Pancreas (tissue), 10 donors: ENCODE measurements around the gene IGFBP5. TPM values are rescaled to one million over a fixed set of nuclear protein-coding genes. Genes with fewer than 3 reads are reported as not detected.

ENCODE experiments used
- ATAC-seq, 4 donors: fragments of 200-7000 bp; cut with Tn5 transposase; one replicate each; pipeline versions ENCODE4 v1.8.0 to v1.9.1; 2020; ENCODE audit warnings: mild to moderate bottlenecking in 4 of 4, moderate library complexity in 4 of 4
- DNase-seq, 6 donors: peaks; one replicate each; pipeline ENCODE4 v3.0.0-alpha.2; 2020
- FAIRE-seq: peaks from 2 replicates; lab custom pipeline; 2012; peaks lifted over from hg19 to GRCh38; lab: Jason Lieb, UNC
- H3K27ac ChIP-seq, 4 donors: fragments of 200-600 bp; sonication (generic); 1 replicate in 3 of 4; 2 replicates in 1 of 4; pipeline versions ENCODE4 v1.5.0 to v1.8.0; 2020
- H3K27me3 ChIP-seq, 4 donors: fragments of 200-600 bp; one replicate each; pipeline ENCODE4 v1.8.0; 2021
- H3K36me3 ChIP-seq, 3 donors: fragments of 200-600 bp; sonication (generic) in 1 of 3; one replicate each; pipeline versions ENCODE4 v1.5.0 to v1.8.0; 2020 to 2021
- H3K4me1 ChIP-seq, 3 donors: fragments of 200-600 bp; one replicate each; pipeline ENCODE4 v1.8.0; 2021
- H3K4me3 ChIP-seq, 4 donors: fragments of 200-600 bp; sonication (generic) in 2 of 4; one replicate each; pipeline versions ENCODE4 v1.5.0 to v1.8.0; 2020 to 2021
- H3K9me3 ChIP-seq, 4 donors: fragments of 200-600 bp; one replicate each; pipeline ENCODE4 v1.8.0; 2021
- WGBS, 2 donors: extraction: QIAGEN DNeasy Blood & Tissue Kit; methylation state at CpG; one replicate each; pipeline ENCODE4 v1.1.7; 2013; 5-methylcytosine and 5-hydroxymethylcytosine counted together
- intact Hi-C, 3 donors: fragments of 100-400 bp; cut with DNase I; formaldehyde crosslinking; loops; one replicate each; pipeline versions ENCODE4 v1.11.1 to v1.14.2; 2022
- polyA plus RNA-seq, 2 donors: library from polyadenylated mRNA; stranded (reverse); fragments of 200-250 nt; gene quantifications; one replicate each; pipeline ENCODE4 v1.2.3, GENCODE V29; 2013
- total RNA-seq, 6 donors: library from RNA; stranded (reverse); fragmentation: NEBNext Ultra II Directional in 4 of 6; extraction: Animal tissue kit (Norgen Biotek cat#: 25700) in 4 of 6; gene quantifications; one replicate each; pipeline versions ENCODE4 v1.2.1 to v1.2.4, GENCODE V29; 2021 to 2023
- TF ChIP-seq, protein P1 (sequence below), 4 donors: fragments of 200-600 bp; sonication (generic) in 3 of 4; IDR thresholded peaks; one replicate each; pipeline versions ENCODE4 v1.5.0 to v1.8.0; 2021; ENCODE audit warnings: antibody characterized with exemption in 4 of 4
- donor health status: healthy with polysubstance abuse.
- donor health status: DM: no; HTN: no; CAD: no; lungs with moderate emphysema.
- donor health status: DM: no; HTN: no; CAD: no.
- donor health status: control.
- donor health status: control.
- donor health status: Bipolar disorder and iron deficiency.
- donor health status: DM: yes; HTN: yes; CAD: no.
- donor health status: DM: no; HTN: no; CAD: no.
- donor health status: DM: no; HTN: no; CAD: no.
- donor health status: DM: yes; HTN: yes; CAD: no.

The IGFBP5 gene
- total and polyA plus RNA-seq, 8 donors: 8.2 to 91.6 (median 23.2) TPM

DNA sequence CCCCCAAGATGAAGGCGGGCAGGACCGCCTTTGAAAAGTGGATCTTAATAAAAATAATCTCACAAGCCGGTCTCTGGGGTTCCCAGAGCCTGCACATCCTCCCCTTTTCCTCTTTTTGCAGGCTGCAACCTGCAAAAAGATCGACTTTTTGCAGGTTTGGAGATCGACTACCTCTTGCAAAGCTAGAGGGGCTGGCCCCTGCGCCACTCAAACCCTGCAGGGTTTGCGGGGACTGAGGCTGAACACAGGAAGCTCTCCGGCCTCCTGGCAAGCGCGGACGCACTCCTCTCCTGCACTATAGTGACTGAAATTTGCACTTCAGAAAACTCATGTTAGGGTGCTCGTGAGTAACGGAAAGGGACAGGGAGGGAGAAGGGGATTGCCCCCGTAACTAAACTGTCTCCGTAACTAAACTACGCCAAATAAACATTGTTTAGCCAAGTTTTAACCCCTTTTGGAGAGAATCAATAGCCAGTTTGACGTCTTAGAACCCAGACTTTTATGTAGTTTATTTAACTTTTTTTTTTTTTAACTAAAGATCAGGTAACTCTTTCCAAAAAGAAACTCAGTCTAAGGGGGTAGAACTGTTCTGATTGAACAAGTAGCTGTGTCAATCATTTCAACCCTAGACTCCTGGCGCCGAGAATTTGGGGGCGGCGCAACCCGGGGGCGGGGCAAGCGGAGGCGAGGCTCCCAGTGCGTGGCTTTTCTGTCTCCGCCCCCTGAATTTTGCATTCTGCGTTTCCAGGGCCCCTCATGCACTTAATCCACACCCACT lies 2.5 kb downstream of the IGFBP5 start:
- FAIRE-seq: no peak
- peak in 5 of 6 donors; percentile 42 to 79 (median 59) for DNase-seq
- Histone ChIP-seq H3K4me3 (peak overlapping the region in 3 of 4 donors; percentile 2 to 49 (median 27)), H3K36me3 (no peaks in the 10 kb centered on the region), H3K4me1 (peaks cover 14 to 21% (median 17%) of the 10 kb centered on the region in 3 donors), H3K27me3 (peaks cover 0 to 34% (median 4%) of the 10 kb centered on the region in 4 donors), H3K9me3 (no peaks in the 10 kb centered on the region), H3K27ac (peak overlapping the region in 1 of 4 donors; percentile 3)
- ATAC-seq: peak; percentile 65 to 69 (median 66)
- intact Hi-C loops: loop anchor here in 1 of 3 donors (10.0 kb wide), 1 partner anchor 1022 kb away; no protein-coding TSS in a partner anchor
- 1% methylated on average over 28 of the region's 28 CpGs for WGBS, 2 donors
- TF ChIP-seq, protein P1, sequence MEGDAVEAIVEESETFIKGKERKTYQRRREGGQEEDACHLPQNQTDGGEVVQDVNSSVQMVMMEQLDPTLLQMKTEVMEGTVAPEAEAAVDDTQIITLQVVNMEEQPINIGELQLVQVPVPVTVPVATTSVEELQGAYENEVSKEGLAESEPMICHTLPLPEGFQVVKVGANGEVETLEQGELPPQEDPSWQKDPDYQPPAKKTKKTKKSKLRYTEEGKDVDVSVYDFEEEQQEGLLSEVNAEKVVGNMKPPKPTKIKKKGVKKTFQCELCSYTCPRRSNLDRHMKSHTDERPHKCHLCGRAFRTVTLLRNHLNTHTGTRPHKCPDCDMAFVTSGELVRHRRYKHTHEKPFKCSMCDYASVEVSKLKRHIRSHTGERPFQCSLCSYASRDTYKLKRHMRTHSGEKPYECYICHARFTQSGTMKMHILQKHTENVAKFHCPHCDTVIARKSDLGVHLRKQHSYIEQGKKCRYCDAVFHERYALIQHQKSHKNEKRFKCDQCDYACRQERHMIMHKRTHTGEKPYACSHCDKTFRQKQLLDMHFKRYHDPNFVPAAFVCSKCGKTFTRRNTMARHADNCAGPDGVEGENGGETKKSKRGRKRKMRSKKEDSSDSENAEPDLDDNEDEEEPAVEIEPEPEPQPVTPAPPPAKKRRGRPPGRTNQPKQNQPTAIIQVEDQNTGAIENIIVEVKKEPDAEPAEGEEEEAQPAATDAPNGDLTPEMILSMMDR (IDR thresholded peaks at IDR 0.05): no peak

DNA sequence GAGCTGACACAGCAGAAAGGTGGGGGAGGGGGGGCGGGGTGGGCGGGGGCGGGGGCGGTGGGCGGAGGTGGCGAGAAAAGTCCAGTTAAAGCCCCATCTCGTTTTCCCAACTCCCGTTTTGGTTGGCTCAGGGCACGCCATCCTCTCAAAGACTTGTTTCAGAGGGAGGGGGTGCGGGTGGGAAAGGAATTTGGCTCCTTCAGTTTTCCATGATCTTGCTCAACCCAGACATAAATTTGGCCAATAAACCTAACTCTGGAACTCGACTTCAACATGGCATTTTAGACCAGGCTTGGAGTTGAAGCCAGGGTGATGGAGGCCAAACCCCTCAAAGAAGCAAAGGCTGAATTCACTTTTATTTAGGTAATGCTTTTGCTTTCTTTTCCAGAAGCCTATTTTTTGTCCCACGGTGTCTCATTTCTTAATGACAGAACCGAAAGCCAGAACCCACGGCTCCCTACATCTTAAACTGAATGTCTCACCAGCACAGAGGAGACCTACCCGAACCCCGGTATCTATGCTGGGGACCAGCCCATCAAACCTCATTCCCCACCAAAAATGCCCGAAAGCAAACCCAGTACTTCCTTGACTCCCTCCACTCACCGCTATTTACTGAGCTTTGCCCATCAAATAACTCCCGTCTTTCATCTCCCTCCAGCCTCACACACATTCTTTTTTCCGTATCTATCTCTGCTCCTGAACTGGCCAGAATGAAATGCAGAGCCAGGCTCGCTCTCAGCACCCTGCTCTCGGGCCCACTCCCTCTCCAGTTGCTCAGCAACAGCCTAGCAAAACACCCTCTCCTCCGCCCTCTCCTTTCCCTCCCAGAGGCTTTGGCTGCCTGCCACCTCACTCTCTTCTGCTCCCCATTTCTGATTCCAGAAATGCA lies 4.3 kb downstream of the IGFBP5 start:
- Histone ChIP-seq H3K4me3 (peak overlapping the region in 1 of 4 donors; percentile 17), H3K27ac (no peak overlapping the region), H3K36me3 (no peaks in the 10 kb centered on the region), H3K9me3 (no peaks in the 10 kb centered on the region), H3K4me1 (peaks cover 14 to 21% (median 17%) of the 10 kb centered on the region in 3 donors), H3K27me3 (peaks cover 0 to 37% (median 4%) of the 10 kb centered on the region in 4 donors)
- FAIRE-seq: no peak
- TF ChIP-seq, protein P1 (IDR thresholded peaks at IDR 0.05): no peak
- intact Hi-C loops: loop anchor here in 1 of 3 donors (10.0 kb wide), 1 partner anchor 1024 kb away; no protein-coding TSS in a partner anchor
- WGBS, 2 donors: 10 to 12% methylated on average over 17 to 23 of the region's 23 CpGs
- peak in 5 of 6 donors; percentile 45 to 69 (median 56) for DNase-seq
- peak; percentile 43 to 71 (median 62) for ATAC-seq

DNA sequence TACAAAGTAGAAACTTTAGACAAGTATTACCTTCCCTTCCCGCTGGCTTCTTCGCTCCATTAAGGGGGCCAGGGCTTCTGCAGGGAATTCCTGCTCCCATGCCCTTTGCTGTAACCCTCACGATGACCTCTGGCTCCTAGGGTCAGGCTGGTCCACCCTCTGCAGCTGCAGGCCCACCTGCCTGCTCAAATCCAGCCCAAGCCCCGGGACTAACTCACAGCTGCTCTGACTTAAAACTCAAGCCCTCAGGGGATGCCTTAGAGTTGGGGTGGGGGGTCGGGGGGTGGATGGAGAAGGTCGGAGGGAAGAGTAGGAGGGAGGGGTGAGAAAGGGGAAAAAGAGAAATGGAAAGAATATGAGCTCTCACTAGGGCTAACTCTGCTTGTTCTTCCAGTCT lies 4.9 kb downstream of the IGFBP5 start:
- TF ChIP-seq, protein P1 (IDR thresholded peaks at IDR 0.05): no peak
- no peak overlapping the region for H3K27ac ChIP-seq
- ATAC-seq (no peak), FAIRE-seq (no peak), DNase-seq (no peak)
- H3K36me3 ChIP-seq: no peaks in the 10 kb centered on the region
- H3K27me3 ChIP-seq: peaks cover 0 to 37% (median 4%) of the 10 kb centered on the region in 4 donors
- no peak overlapping the region for H3K4me3 ChIP-seq
- no peaks in the 10 kb centered on the region for H3K9me3 ChIP-seq
- H3K4me1 ChIP-seq: peaks cover 14 to 21% (median 17%) of the 10 kb centered on the region in 3 donors
- 34 to 45% methylated on average over 6 of the region's 6 CpGs for WGBS, 2 donors
- intact Hi-C loops: loop anchor here in 1 of 3 donors (10.0 kb wide), 1 partner anchor 1024 kb away; no protein-coding TSS in a partner anchor

DNA sequence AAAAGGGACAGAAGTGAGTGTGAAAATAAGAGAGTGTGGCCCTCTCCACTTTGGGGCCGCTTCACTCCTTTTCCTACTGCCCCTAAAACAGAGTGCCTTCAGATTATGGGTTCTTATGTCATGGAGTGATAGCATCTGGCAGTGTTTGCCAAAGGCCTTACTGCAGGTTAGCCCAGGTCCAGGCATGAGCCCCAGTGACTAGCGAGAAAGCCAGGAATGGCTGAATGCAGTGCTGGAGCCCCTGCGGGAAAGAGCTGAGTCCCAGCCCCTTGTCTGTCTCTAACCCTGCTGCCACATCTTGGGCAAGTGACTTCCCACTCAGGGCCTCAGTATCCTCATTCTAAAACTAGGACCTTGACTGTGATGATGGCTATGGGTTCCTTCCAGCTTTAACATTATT lies 6.0 kb downstream of the IGFBP5 start:
- peaks cover 0 to 29% (median under 1%) of the 10 kb centered on the region in 4 donors for H3K27me3 ChIP-seq
- ATAC-seq (no peak), FAIRE-seq (no peak), DNase-seq (no peak)
- 83 to 94% methylated on average over 3 of the region's 3 CpGs for WGBS, 2 donors
- TF ChIP-seq, protein P1 (IDR thresholded peaks at IDR 0.05): no peak
- peaks cover 5 to 13% (median 11%) of the 10 kb centered on the region in 3 donors for H3K4me1 ChIP-seq
- H3K9me3 ChIP-seq: no peaks in the 10 kb centered on the region
- intact Hi-C loops: loop anchor here in 2 of 3 donors (5.0 to 10.0 kb wide), 3 partner anchors 475 to 825 kb away; no protein-coding TSS in a partner anchor
- no peak overlapping the region for H3K4me3 ChIP-seq
- no peaks in the 10 kb centered on the region for H3K36me3 ChIP-seq
- H3K27ac ChIP-seq: no peak overlapping the region
